Uterus (tissue), 2 donors: ENCODE measurements around the gene MSH3.

Experiments used
- POLR2A ChIP-seq, 2 donors: fragments of 450-650 bp; IDR thresholded peaks; one replicate each; pipeline ENCODE4 v1.6.1; 2016; ENCODE audit warnings: antibody characterized with exemption in 2 of 2, mild to moderate bottlenecking in 1 of 2, moderate library complexity in 1 of 2
- TF ChIP-seq, protein P1 (sequence below), 4 experiments: fragments of 200-600 bp in 2 of 4; fragments of 450-650 bp in 2 of 4; sonication (generic) in 2 of 4; IDR thresholded peaks; one replicate each; pipeline ENCODE4 v1.5.1; 2016 to 2019; ENCODE audit warnings: antibody characterized with exemption in 4 of 4, mild to moderate bottlenecking in 2 of 4, moderate library complexity in 1 of 4

DNA sequence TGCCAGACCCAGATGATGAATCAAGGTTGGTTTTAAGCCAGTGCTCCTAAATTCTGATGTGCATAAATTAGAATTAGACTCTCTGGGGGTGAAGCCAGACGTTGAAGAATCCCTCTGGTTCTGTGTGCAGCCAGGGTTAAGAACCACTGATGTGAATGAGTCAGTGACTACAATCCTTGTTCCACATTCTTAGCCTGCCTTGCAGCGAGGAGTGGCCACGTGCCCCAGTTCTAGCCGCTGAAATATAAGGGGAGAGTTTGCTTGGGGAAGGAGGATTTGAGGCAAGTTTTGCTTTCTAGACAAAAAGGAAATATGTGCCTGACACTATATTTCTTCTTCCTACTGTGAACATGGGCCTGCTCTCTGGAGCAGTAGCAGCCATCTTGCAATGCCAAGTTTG, 34.2 kb upstream of the MSH3 start:
- TF ChIP-seq, protein P1, sequence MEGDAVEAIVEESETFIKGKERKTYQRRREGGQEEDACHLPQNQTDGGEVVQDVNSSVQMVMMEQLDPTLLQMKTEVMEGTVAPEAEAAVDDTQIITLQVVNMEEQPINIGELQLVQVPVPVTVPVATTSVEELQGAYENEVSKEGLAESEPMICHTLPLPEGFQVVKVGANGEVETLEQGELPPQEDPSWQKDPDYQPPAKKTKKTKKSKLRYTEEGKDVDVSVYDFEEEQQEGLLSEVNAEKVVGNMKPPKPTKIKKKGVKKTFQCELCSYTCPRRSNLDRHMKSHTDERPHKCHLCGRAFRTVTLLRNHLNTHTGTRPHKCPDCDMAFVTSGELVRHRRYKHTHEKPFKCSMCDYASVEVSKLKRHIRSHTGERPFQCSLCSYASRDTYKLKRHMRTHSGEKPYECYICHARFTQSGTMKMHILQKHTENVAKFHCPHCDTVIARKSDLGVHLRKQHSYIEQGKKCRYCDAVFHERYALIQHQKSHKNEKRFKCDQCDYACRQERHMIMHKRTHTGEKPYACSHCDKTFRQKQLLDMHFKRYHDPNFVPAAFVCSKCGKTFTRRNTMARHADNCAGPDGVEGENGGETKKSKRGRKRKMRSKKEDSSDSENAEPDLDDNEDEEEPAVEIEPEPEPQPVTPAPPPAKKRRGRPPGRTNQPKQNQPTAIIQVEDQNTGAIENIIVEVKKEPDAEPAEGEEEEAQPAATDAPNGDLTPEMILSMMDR (IDR thresholded peaks at IDR 0.05): no peak
- no peak for TF ChIP-seq POLR2A (IDR thresholded peaks at IDR 0.05)
